HepG2 (cell line): ENCODE results near the gene DCAF4. TPM values are rescaled to one million over a fixed set of nuclear protein-coding genes. Genes with fewer than 3 reads are reported as not detected.

Experiments
- ATAC-seq: fragments of 200-7000 bp; cut with Tn5 transposase; 3 replicates; pipeline ENCODE4 v1.9.1; 2020; ENCODE audit warnings: mild to moderate bottlenecking, moderate library complexity
- BruUV-seq: library from RNA; stranded (reverse); fragments of 400-500 nt; replicated peaks from 2 replicates; lab custom pipeline; 2021; lab: Mats Ljungman, UMichigan
- CTCF ChIA-PET: fragments of 300-600 bp; formaldehyde crosslinking; extraction: SDS; loops from one replicate; lab custom pipeline; 2021; ENCODE audit warnings: low total read pairs, inconsistent platforms, low intra/inter-chr PET ratio; lab: Yijun Ruan, JAX
- POLR2A ChIA-PET: fragments of 350-600 bp; sonication (Branson Sonifier 250); formaldehyde crosslinking; loops from one replicate; lab custom pipeline; 2020; ENCODE audit warnings: antibody characterized with exemption, inconsistent platforms; lab: Yijun Ruan, JAX
- DNase-seq: peaks from one replicate; pipeline ENCODE4 v3.0.0-alpha.2; 2015; ENCODE audit warnings: low spot score
- FAIRE-seq: peaks from 3 replicates; lab custom pipeline; 2011; peaks lifted over from hg19 to GRCh38; lab: Jason Lieb, UNC
- H2AFZ ChIP-seq: one replicate; pipeline ENCODE4 v1.6.1; 2011; ENCODE audit warnings: low read length, inconsistent platforms
- H3K27ac ChIP-seq: fragments of 300-600 bp; 3 replicates; pipeline ENCODE4 v1.8.0; 2011; ENCODE audit warnings: mixed run types, mild to moderate bottlenecking, mixed read lengths, low read length, inconsistent platforms; ENCODE audit not compliant: insufficient read depth; ENCODE audit errors: extremely low read length
- H3K27me3 ChIP-seq, 2 experiments: fragments of 200-600 bp in 1 of 2; 2 replicates in 1 of 2; 3 replicates in 1 of 2; pipeline versions ENCODE4 v1.6.0 to v1.8.0; 2011; ENCODE audit warnings: low read length in 2 of 2, mild to moderate bottlenecking in 2 of 2, moderate library complexity in 2 of 2, inconsistent platforms in 1 of 2; ENCODE audit not compliant: insufficient read depth in 2 of 2, control insufficient read depth in 1 of 2
- H3K36me3 ChIP-seq, 2 experiments: fragments of 200-600 bp in 1 of 2; replicated peaks in 1 of 2; 2 replicates in 1 of 2; 3 replicates in 1 of 2; pipeline versions ENCODE4 v1.5.1 to v1.8.0; 2011; ENCODE audit warnings: low read length in 2 of 2, inconsistent platforms in 1 of 2; ENCODE audit not compliant: insufficient read depth in 2 of 2, control insufficient read depth in 1 of 2
- H3K4me1 ChIP-seq: 2 replicates; pipeline ENCODE4 v1.5.1; 2012; ENCODE audit warnings: low read length, inconsistent platforms; ENCODE audit not compliant: insufficient read depth
- H3K4me2 ChIP-seq: 2 replicates; pipeline ENCODE4 v1.6.0; 2011; ENCODE audit warnings: low read depth, low read length, inconsistent platforms
- H3K4me3 ChIP-seq, 3 experiments: fragments of 200-600 bp in 1 of 3; sonication (generic), shearing (Covaris generic) in 1 of 3; replicated peaks in 1 of 3; 2 replicates each; pipeline ENCODE4 v1.5.1; 2011 to 2016; ENCODE audit warnings: low read length in 3 of 3, inconsistent platforms in 2 of 3, low read depth in 2 of 3, mild to moderate bottlenecking in 2 of 3, control low read depth in 1 of 3, mixed read lengths in 1 of 3; ENCODE audit not compliant: insufficient read depth in 1 of 3
- H3K79me2 ChIP-seq: one replicate; pipeline ENCODE4 v1.6.1; 2011; ENCODE audit warnings: low read length, inconsistent platforms; ENCODE audit not compliant: insufficient read depth
- H3K9ac ChIP-seq: 2 replicates; pipeline ENCODE4 v1.6.0; 2011; ENCODE audit warnings: mild to moderate bottlenecking, low read depth, low read length, inconsistent platforms; ENCODE audit not compliant: insufficient read depth
- H3K9me3 ChIP-seq: 2 replicates; pipeline ENCODE4 v1.5.1; 2012; ENCODE audit warnings: mild to moderate bottlenecking, low read length
- H4K20me1 ChIP-seq: 2 replicates; pipeline ENCODE4 v1.6.0; 2011; ENCODE audit warnings: inconsistent platforms, mild to moderate bottlenecking, low read length, moderate library complexity; ENCODE audit not compliant: insufficient read depth
- GFI1 ChIP-seq: sonication (generic); formaldehyde crosslinking; IDR thresholded peaks from 2 replicates; pipeline ENCODE4 v1.5.0; 2020; ENCODE audit warnings: missing genetic modification reagents, mild to moderate bottlenecking, borderline replicate concordance
- GTF2F1 ChIP-seq: fragments of 150-350 bp; IDR thresholded peaks from 2 replicates; pipeline ENCODE4 v1.6.1; 2014; ENCODE audit warnings: low read length
- MAZ ChIP-seq, 2 experiments: sonication (generic) in 1 of 2; formaldehyde crosslinking in 1 of 2; IDR thresholded peaks; 2 replicates each; pipeline versions ENCODE4 v1.5.0 to v1.6.1; 2012 to 2020; ENCODE audit warnings: low read depth in 2 of 2, mild to moderate bottlenecking in 2 of 2, borderline replicate concordance in 1 of 2, improper control_type of control experiment in 1 of 2, low read length in 1 of 2, missing genetic modification reagents in 1 of 2, moderate library complexity in 1 of 2
- PAF1 ChIP-seq: IDR thresholded peaks from 2 replicates; pipeline ENCODE4 v1.6.1; 2016; ENCODE audit warnings: missing genetic modification reagents, missing compliant biosample characterization
- SRSF9 ChIP-seq: fragments of 200-400 bp; formaldehyde crosslinking; IDR thresholded peaks from 2 replicates; pipeline ENCODE4 v1.6.1; 2018; ENCODE audit warnings: borderline replicate concordance, mild to moderate bottlenecking, low read depth, low read length; ENCODE audit not compliant: insufficient read depth, poor library complexity, severe bottlenecking
- TGIF2 ChIP-seq: IDR thresholded peaks from 2 replicates; pipeline ENCODE4 v1.6.1; 2016; ENCODE audit warnings: control low read depth, missing compliant biosample characterization
- ZC3H13 ChIP-seq: sonication (generic); formaldehyde crosslinking; IDR thresholded peaks from 2 replicates; pipeline ENCODE4 v1.8.1; 2023; ENCODE audit warnings: mild to moderate bottlenecking, missing genetic modification reagents, moderate library complexity
- ZNF101 ChIP-seq: sonication (generic); formaldehyde crosslinking; IDR thresholded peaks from 2 replicates; pipeline ENCODE4 v1.4.0; 2020; ENCODE audit warnings: mild to moderate bottlenecking, low read depth, missing genetic modification reagents, borderline replicate concordance
- ZNF121 ChIP-seq: sonication (generic); formaldehyde crosslinking; IDR thresholded peaks from 2 replicates; pipeline ENCODE4 v1.5.0; 2020; ENCODE audit warnings: mild to moderate bottlenecking, missing genetic modification reagents
- ZNF354B ChIP-seq: sonication (generic); formaldehyde crosslinking; IDR thresholded peaks from 2 replicates; pipeline ENCODE4 v1.8.0; 2022; ENCODE audit warnings: mild to moderate bottlenecking, missing genetic modification reagents
- ZNF367 ChIP-seq: sonication (generic); formaldehyde crosslinking; IDR thresholded peaks from 2 replicates; pipeline ENCODE4 v1.4.0; 2020; ENCODE audit warnings: missing genetic modification reagents, borderline replicate concordance
- ZNF615 ChIP-seq: sonication (generic); formaldehyde crosslinking; IDR thresholded peaks from 2 replicates; pipeline ENCODE4 v1.5.0; 2020; ENCODE audit warnings: mild to moderate bottlenecking, missing genetic modification reagents, borderline replicate concordance
- WGBS: methylation state at CpG from one replicate; pipeline ENCODE4 v1.1.6; 2017; ENCODE audit warnings: low lambda C conversion rate; 5-methylcytosine and 5-hydroxymethylcytosine counted together
- in situ Hi-C: cut with HindIII; loops from 2 replicates; pipeline ENCODE4 v1.10.0; 2017; ENCODE audit warnings: low pct_unique_long_range_greater_than_20kb; ENCODE audit not compliant: extremely low pct_ligation_motif_present
- intact Hi-C: fragments of 100-400 bp; cut with micrococcal nuclease; formaldehyde crosslinking; loops from one replicate; pipeline ENCODE4 v1.10.0; 2022; ENCODE audit not compliant: unreplicated experiment
- polyA plus RNA-seq, 8 experiments: library from polyadenylated mRNA; depleted of rRNA in 3 of 8; stranded (reverse) in 7 of 8; unstranded in 1 of 8; fragments of >200 nt; fragmentation: Illumina TruSeq in 4 of 8; extraction: Trizol in 4 of 8; gene quantifications; 2 replicates each; pipeline versions ENCODE4 v1.2.1 to v1.2.3, GENCODE V29; 2011 to 2016; ENCODE audit warnings: low read depth in 4 of 8, missing spikeins in 1 of 8, mixed read lengths in 1 of 8; ENCODE audit not compliant: insufficient read depth in 1 of 8
- total RNA-seq, 5 experiments: library from RNA; depleted of rRNA; stranded (reverse); fragments of >200 nt; fragmentation: Illumina TruSeq; extraction: Trizol; gene quantifications; 2 replicates each; pipeline ENCODE4 v1.2.3, GENCODE V29; 2016; ENCODE audit warnings: low read depth in 1 of 5
- TF ChIP-seq, protein P1 (sequence below): sonication (generic); formaldehyde crosslinking; IDR thresholded peaks from 2 replicates; pipeline ENCODE4 v1.4.0; 2020; ENCODE audit warnings: missing genetic modification reagents, mild to moderate bottlenecking, borderline replicate concordance
- TF ChIP-seq, protein P2 (sequence below): IDR thresholded peaks from 2 replicates; pipeline ENCODE4 v1.6.1; 2016; ENCODE audit warnings: low read depth, borderline replicate concordance

DCAF4 gene
- total and polyA plus RNA-seq, 2 of the 13 experiments (the other 11 are each of a cell fraction or from before 2014, with no cell fraction given) = 18.8 to 21.1 TPM

DNA sequence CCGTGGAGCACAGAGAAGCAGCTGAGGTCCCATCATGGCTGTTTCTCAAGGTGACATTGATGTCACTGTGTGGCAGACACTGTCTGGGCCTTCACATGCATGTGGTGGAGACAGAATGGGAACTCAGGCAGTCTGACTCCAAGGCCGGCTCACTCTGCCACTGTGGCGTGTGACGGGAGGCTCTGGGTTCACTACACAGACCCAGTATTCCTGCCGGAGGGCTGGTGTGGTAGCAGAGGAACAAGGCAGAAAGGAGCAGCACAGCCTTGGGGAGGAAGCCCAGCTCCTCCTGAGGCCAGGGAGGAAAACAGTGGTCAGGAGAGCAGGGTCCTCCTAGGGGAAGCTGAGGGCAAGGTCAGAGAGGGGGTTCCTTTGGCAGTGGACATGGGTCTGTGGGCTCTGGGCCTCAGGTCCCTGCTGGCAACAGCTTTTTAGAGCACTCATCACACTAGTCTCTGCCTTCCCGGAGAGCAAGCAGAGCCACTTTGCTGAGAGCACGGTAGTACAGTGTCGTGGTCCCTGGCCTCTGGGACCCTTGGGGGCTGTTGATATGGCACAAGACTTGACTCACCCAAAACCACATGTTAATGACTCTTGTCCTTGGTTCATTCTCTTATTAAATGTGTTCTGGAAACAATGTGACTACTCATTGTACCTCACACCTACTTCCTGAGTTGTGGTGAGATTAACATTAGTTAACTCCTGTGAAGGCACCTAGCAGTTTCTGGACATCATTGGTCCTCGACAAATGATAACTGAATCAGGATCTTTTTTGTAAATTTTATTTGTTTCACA, 21.3 kb downstream of the DCAF4 start:
- Histone ChIP-seq H3K27me3 (no peaks in the 10 kb centered on the region), H3K9me3 (no peaks in the 10 kb centered on the region), H3K36me3 (peaks cover 15 to 57% of the 10 kb centered on the region in 2 experiments; a peak in 4 of 5 replicates), H3K27ac (no peak overlapping the region), H3K79me2 (no peaks in the 10 kb centered on the region), H3K4me1 (no peaks in the 10 kb centered on the region), H2AFZ (no peak overlapping the region), H3K4me2 (no peak overlapping the region), H4K20me1 (no peaks in the 10 kb centered on the region), H3K4me3 (no peak overlapping the region)
- POLR2A ChIA-PET = no interaction called here
- FAIRE-seq (no peak), ATAC-seq (no peak), DNase-seq (no peak)
- in situ Hi-C loops = loop anchor here (5.0 kb wide), 1 partner anchor 435 kb away; no protein-coding TSS in a partner anchor
- intact Hi-C loops = loop anchor here (1.0 kb wide), 1 partner anchor 430 kb away; no protein-coding TSS in a partner anchor
- BruUV-seq = no TSS peak
- TF ChIP-seq SRSF9 = no peak
- no peak for TF ChIP-seq GTF2F1
- TF ChIP-seq, protein P1, sequence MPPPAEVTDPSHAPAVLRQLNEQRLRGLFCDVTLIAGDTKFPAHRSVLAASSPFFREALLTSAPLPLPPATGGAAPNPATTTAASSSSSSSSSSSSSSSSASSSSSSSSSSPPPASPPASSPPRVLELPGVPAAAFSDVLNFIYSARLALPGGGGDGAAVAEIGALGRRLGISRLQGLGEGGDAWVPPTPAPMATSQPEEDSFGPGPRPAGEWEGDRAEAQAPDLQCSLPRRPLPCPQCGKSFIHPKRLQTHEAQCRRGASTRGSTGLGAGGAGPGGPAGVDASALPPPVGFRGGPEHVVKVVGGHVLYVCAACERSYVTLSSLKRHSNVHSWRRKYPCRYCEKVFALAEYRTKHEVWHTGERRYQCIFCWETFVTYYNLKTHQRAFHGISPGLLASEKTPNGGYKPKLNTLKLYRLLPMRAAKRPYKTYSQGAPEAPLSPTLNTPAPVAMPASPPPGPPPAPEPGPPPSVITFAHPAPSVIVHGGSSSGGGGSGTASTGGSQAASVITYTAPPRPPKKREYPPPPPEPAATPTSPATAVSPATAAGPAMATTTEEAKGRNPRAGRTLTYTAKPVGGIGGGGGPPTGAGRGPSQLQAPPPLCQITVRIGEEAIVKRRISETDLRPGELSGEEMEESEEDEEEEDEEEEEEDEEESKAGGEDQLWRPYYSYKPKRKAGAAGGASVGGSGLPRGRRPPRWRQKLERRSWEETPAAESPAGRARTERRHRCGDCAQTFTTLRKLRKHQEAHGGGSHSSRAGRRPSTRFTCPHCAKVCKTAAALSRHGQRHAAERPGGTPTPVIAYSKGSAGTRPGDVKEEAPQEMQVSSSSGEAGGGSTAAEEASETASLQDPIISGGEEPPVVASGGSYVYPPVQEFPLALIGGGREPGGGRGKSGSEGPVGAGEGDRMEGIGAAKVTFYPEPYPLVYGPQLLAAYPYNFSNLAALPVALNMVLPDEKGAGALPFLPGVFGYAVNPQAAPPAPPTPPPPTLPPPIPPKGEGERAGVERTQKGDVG = no peak
- no peak for TF ChIP-seq ZNF101 (CRISPR knock-in tag)
- no peak for TF ChIP-seq ZNF354B
- TF ChIP-seq TGIF2 (CRISPR knock-in tag) = no peak
- TF ChIP-seq ZNF121 (CRISPR knock-in tag) = no peak
- TF ChIP-seq PAF1 (CRISPR knock-in tag) = no peak
- TF ChIP-seq, protein P2, sequence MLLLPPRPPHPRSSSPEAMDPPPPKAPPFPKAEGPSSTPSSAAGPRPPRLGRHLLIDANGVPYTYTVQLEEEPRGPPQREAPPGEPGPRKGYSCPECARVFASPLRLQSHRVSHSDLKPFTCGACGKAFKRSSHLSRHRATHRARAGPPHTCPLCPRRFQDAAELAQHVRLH (CRISPR knock-in tag) = no peak
- no peak for TF ChIP-seq ZNF615
- TF ChIP-seq GFI1 (CRISPR knock-in tag) = no peak
- no peak for TF ChIP-seq MAZ (IDR thresholded peaks at IDR 0.05; ENCODE audit: borderline replicate concordance, low read depth, low read length)
- no peak for TF ChIP-seq MAZ (CRISPR knock-in tag; IDR thresholded peaks at IDR 0.05; ENCODE audit: low read depth)
- no peak for TF ChIP-seq ZNF367
- no peak for TF ChIP-seq ZC3H13 (CRISPR knock-in tag)
- TF ChIP-seq, all 625 proteins: peak for 0
- CTCF ChIA-PET = interaction anchor here (1.2 to 1.6 kb wide), 2 partner anchors 431 to 434 kb away, joined by 6 to 11 read pairs; no protein-coding TSS in a partner anchor
- no peak overlapping the region for H3K9ac ChIP-seq
- WGBS = 94% methylated on average over 9 of the region's 9 CpGs
